ENCODE results near the gene RPA3.

RPA3 gene

DNA sequence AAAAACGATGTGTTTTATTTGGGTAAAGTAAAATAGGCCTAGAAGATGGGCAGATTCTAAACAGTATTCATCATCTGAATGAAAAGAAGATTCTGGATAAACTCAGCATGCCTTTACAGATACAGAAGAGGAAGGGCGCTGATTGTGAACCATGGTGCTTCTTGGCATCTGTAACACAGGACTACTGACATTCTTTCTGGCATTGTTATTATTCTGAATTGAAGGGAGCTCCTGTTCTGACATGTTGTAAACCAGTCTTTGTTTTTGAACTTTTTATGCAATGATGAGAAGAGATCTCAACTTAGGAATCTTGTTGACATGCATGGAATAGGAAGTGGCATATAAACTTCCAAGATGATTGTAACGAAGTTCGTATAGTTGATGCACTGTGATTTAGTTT, 13.5 kb downstream of the RPA3 start:
- DNase-seq (ENCODE audit: low spot score) = no peak
- TF ChIP-seq, protein P1, sequence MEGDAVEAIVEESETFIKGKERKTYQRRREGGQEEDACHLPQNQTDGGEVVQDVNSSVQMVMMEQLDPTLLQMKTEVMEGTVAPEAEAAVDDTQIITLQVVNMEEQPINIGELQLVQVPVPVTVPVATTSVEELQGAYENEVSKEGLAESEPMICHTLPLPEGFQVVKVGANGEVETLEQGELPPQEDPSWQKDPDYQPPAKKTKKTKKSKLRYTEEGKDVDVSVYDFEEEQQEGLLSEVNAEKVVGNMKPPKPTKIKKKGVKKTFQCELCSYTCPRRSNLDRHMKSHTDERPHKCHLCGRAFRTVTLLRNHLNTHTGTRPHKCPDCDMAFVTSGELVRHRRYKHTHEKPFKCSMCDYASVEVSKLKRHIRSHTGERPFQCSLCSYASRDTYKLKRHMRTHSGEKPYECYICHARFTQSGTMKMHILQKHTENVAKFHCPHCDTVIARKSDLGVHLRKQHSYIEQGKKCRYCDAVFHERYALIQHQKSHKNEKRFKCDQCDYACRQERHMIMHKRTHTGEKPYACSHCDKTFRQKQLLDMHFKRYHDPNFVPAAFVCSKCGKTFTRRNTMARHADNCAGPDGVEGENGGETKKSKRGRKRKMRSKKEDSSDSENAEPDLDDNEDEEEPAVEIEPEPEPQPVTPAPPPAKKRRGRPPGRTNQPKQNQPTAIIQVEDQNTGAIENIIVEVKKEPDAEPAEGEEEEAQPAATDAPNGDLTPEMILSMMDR (IDR thresholded peaks at IDR 0.05; ENCODE audit: extremely low read depth, missing control alignments) = no peak

DNA sequence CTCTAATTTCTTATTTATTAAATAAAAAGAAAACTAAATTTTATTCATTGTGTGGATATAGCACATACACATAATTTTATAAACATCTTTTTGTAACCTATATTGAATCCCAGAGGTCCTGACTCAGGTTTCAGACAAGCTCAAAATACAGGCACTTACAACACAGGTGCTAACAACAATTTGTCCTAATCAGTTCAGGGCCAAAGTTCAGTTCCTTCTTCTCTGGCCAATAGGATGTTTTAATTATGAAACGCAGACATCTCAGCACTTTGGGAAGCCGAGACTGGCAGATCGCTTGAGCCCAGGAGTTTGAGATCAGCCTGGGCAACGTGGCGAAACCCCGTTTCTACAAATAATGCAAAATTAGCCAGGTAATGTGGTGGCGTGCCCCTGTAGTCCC, 15.0 kb downstream of the RPA3 start:
- TF ChIP-seq, protein P1 (IDR thresholded peaks at IDR 0.05; ENCODE audit: extremely low read depth, missing control alignments) = no peak
- no peak for DNase-seq (ENCODE audit: low spot score)

DNA sequence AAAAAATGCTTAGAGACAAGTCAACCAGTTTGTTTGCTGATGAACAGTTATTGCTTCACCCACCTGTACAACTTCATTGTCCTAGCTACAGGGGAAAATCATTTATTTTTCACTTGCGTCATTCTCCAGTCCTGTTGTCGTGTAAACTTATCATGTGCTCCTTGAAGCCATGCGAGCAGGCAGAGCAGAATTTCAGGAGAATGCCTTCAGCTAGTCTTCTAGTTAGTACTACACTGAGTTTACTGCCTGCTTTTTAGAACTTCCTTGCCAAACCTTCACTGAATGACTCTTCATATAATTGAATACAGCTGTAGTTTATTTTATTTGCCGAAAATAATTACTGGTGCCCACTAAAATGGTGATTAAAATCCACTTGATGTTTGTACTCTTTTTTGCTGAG, 15.6 kb downstream of the RPA3 start:
- DNase-seq (ENCODE audit: low spot score) = no peak

DNA sequence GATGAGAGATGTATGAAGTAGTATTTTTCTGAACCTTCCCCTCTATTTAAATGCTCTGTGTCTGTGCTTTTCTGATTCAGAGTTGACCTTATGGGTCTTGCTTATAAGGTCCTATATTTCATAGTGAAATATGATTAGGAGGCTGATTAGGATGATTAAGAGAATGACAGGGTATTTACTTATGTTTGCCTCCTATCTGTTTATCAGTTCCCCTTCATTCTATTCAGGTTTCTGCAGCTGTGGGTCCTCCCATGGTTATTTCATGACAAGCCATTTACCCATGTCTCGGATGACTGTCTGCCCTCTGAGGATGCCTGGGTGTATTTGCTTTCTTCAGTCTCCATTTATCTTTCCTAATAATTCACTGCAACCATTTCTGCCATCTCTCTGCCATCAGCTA, 16.9 kb downstream of the RPA3 start:
- DNase-seq (ENCODE audit: low spot score) = no peak
- TF ChIP-seq, protein P1 (IDR thresholded peaks at IDR 0.05; ENCODE audit: extremely low read depth, missing control alignments) = no peak

More for the DNA sequence above, 15.6 kb downstream of the RPA3 start:
- TF ChIP-seq, protein P1 (IDR thresholded peaks at IDR 0.05; ENCODE audit: extremely low read depth, missing control alignments) = no peak

DNA sequence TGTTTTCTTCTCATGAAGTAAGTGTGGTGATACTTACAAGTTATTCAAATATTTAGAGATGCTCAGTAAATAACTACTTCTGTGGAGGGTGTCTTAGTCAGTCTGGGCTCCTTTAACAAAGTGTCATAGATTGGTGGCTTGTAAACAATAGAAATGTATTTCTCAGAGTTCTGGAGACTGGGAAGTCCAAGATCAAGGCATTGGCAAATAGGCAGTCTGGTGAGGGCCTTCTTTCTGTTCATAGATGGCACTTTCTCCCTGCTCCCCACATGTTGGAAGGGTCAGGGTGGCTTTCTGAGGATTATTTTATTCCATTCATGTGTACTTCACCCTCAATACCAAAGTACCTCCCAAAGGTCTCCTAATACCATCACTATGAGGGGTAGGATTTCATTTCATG, 18.4 kb downstream of the RPA3 start:
- TF ChIP-seq, protein P1 (IDR thresholded peaks at IDR 0.05; ENCODE audit: extremely low read depth, missing control alignments) = no peak
- DNase-seq (ENCODE audit: low spot score) = no peak

DNA sequence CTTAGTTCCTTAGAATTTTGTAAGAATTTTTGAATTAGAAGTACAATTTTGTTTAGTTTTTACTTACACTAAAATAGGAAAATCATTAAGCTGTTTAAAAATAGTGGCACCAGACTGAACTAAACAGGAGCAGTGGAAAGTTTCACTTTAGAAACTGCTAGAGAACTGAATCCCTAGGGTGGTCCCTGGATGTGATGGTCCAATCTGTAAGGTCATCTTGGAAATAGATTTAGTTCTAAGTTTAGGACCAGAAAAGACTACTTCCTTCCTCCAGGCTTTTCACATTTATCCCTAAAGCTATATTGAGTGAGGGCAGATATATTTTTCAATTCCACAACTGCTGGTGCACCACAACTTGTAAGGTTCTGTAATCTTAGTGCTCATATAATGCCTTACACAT, 19.0 kb downstream of the RPA3 start:
- TF ChIP-seq, protein P1 (IDR thresholded peaks at IDR 0.05; ENCODE audit: extremely low read depth, missing control alignments) = no peak

DNA sequence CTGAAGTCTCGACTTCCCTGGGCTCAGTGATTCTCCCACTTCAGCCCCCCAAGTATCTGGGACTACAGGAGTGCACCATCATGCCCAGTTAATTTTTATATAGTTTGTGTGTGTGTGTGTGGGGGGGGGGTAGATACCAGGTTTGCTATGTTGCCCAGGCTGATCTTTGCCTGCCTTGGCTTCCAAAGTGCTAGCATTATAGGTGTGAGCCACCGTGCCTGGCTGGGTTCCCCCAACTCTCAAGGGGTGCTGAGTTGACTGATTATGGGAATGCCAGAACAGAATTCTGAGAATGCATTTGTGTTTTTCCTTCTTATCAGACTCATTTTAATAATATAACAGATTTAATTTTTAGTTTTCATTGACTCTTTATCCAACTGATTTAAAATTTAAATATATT, 19.5 kb downstream of the RPA3 start:
- no peak for DNase-seq (ENCODE audit: low spot score)
- TF ChIP-seq, protein P1 (IDR thresholded peaks at IDR 0.05; ENCODE audit: extremely low read depth, missing control alignments) = no peak

More for the DNA sequence above, 19.0 kb downstream of the RPA3 start:
- DNase-seq (ENCODE audit: low spot score) = no peak

Measured in GM20000 (cell line).